Fibroblast of skin of left biceps (primary cell): ENCODE results near the gene LYRM9.
"Not testable (repeated sequence)": the region's sequence is repeated elsewhere in the genome, so short reads cannot be mapped to it uniquely, and the experiment has no call there.

Source experiments
- DNase-seq, 2 experiments: peaks; one replicate each; pipeline ENCODE4 v3.0.0-alpha.2; 2013; ENCODE audit warnings: low read depth in 2 of 2

Gene LYRM9

DNA sequence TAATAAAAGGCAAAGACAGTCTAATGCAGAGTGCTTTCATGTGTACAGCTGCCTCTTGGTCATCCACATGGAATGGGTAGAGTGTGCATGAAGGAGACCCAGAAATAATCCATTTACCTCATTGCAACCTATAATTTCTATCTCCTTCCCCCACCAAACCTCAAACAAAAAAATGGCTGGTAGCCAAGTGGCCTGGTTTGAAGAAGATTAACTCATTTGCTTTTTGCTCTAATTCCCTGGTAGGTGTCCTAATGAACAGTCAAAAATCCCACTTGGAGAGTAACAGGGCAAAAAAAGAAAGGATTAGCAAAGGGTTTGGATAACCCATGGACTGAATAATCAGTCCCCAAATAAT is 13.0 kb upstream of the LYRM9 start:
- DNase-seq = no peak

- DNase-seq = no peak
Measured at GRCh38 chr17:27905447-27906225, 12.5 kb upstream of the LYRM9 start.

DNA sequence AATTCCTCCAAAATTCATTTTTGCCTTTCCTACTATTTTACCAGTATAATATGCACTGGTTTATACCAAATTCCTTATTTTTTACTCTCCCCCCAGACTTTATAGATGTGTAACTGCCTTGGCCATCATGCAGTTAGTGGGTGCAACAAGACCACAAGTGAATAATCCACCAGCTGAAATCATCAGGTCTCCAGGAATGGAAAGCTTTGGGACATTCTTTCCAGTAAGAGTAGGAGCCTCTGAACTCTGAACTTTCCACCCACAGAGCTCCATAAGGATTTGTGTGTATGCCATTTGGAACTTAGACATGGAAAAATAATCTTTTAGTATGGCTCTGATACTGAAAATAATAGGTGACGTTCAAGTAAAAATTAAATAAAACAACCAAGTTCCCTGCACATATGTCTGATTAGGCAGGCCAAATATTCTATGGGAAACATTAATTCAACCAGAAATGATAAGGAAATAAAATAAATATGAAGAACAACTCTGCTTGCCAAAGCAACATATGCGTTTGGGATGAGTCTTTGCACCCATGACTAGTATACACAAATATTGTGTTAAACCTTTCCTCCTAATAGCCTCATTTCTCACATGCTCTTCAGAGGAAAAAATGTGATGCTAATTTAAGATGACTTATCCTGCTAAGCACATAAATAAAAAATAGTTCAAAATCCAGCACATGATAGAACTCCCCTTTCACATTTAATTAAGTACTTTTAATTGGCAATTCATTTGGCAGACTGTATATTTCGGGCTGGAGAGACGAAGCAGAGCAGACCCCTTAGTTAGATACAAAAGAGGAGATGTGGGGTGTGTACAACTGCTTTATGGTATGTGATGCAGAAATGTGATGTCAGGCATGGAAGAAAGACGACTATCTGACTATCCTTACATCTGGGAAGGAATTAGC is 11.6 kb upstream of the LYRM9 start:
- no peak for DNase-seq

GRCh38 chr17:27904114-27904513 is 10.9 kb upstream of the LYRM9 start:
- no peak for DNase-seq

DNA sequence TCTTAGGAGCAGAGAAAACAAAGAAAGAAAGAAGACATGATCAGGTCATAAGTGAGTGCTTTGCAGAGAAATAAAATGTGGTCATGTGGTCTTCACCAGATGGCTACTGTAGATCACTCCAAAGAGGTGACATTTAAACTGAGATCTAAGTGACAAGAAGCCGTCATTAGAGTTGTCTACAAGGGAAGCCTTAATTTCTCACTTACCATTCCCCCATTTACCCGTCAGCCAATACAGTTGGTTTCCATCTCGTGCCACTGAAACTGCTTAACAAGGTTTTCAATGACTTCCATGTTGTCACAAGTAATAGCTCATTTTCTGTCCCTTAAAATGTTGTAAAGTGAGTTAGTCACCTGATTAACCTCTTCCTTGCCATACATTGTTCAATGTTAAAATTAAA is 6.4 kb upstream of the LYRM9 start:
- DNase-seq = no peak

DNA sequence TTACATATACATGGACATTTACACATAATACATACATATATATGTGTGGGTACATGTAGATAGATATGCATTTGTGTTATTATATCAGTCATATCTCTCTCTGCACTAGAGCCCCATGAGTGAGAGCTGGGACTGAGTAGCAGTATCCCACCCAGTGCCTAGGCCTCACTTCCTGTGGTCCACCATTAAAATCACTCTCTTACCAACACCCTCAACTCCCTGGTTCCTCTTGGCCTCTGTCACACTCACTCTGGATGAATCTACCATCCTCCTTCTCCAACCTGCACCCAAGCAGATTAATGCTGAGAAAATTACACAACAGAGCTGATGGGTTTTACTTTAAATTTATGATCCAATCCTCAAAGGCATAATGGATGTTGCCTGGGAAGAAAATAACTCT is 4.9 kb upstream of the LYRM9 start:
- no peak for DNase-seq

GRCh38 chr17:27896701-27897100 is 3.5 kb upstream of the LYRM9 start:
- DNase-seq = no peak

DNA sequence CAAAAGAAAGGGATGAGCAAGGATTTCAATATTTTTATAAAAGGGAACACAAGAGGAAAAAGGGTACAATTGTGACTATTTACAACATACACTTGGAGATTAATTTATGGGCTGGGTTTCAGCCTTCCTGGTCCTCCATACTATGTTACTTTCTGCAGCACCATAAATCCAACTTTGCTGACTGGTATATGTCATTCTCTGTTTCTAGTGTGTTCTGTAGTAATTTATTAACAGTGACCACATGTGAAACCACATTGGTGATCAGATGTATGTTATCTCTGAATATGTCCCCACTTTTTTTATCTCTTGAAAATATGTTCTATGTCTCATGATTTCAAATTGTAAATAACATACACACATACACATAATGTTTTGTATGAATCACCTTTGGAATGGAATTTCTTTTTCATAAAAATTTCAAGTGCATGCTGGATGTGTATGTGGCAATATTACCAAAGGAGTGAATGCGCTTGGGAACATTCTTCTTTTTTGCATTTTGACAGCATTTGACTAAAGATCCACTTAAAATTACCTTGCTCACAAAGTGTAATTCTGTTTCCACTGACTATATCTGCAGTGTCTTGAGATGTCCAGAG is 2.9 kb upstream of the LYRM9 start:
- no peak for DNase-seq

DNA sequence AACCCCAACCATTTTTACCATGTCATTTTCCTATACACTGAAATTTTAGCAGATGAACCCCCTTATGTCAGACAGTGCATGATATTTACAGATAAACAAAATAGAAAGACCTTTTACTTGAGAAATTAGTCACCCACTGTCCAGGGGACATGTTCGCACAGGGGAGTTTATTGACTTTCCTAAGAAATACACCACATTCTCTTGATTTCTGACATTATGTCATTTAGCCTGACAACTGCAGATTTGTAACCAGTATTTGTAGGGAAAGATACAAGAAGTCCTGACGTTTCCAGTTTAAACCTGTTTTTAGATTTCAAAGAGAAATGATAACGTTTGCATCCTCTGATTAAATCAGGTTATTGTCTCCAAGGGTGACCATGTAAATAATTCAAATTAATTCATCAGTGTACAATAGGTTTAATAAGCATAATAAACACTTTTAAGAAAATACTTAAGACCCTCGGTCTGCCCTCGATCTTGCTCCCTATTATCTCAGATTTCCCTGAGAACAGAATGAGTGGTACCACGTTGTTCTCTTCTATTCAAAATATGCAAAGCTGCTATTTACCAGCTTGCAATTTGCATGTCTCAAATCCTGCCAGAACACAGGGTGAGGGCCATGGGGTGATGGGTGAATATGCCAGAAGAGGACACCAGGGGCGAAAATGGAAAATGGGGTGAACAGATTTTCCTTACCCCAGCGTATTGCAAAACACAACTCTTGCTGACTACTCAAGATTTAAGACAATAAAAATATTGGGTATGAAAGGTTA is 2.1 kb upstream of the LYRM9 start:
- DNase-seq = no peak

DNA sequence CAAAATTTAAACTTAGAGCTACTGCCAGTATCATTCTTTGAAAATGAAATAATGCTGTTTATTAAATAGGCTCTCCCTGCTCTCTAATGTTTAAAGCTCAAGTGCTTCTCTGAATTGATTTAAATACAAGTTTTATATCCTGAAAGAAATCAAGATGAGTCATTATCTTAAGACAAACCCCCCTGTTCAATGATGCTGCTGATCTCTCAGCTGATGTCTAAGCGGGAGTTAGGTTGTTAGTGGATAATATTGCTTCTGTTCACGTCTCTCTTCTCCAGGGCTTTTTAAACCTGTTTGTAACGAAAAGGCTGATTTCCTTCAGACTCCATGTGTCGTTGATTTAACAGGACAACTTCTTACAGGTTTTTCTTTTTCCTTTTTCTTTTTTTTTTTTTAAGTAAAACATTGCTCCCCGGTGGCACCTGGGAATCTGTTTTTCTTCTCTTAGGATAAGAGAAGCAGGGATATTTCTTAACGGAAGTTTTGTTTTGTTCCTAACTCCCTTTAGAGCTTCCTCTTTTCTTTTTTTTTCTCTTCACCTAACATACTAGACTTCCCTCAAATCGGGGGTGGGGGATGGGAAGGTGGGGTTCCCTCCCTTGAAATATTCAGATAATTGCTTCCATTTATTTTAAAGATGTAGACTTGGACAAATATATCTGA is 807 bp upstream of the LYRM9 start:
- no peak for DNase-seq

- DNase-seq = no peak
Measured at GRCh38 chr17:27892542-27892865, 661 bp downstream of the LYRM9 start.

DNA sequence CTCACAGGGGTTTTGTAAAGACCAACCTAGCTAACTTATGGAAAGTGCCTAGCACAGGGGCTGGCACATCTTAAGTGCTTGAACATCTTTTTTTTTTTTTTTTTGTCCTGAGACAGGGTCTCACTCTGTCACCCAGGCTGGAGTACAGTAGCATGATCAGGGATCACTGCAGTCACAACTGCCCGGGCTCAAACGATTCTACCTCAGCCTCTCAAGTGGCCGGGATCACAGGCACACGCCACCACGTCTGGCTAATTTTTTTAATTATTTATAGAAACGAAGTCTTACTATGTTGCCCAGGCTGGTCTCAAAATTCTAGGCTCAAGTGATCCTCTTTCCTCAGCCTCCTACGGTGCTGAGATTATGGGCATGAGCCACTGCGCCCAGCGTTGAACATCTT is 1.3 kb downstream of the LYRM9 start:
- no peak for DNase-seq

- DNase-seq = no peak
Measured at GRCh38 chr17:27889711-27890251, 3.4 kb downstream of the LYRM9 start.

DNA sequence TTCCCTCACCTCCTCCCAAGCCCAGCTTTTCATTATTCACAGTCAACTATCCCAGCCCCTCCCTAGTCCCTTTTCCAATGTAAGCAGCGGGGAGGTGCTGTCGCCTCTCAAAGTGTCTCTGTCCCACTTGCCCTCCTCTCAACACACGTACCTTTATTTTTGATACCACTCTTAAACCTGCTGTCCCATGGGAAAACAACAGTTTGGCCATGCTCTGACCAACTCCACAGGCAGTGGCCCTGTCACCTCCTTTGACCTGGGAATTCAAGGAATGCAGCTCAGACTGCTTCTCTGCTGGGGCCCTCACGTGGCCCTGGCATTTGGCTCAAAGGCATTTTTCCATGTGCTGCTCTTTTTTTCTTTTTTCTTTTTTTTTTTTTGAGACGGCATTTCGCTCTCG is 4.2 kb downstream of the LYRM9 start:
- DNase-seq = no peak

DNA sequence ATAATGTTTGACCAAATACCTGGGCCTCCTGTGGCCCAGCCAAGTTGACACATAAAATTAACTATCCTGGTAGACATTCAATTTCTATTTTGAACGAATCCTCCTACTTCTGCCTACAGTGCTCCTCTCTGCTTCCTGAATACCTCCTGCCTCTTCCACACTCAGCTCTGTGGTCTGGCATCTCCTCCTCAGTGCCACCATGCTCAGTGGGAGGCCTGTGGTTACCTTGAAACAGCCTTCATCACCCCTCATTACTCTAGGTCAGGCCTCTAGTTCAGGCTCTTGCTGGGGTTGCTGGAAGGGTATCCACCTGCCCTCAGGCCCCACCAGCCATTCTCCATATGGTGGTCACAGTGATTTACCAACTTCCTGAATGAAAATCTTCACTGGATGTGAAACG is 5.1 kb downstream of the LYRM9 start:
- DNase-seq = no peak

DNA sequence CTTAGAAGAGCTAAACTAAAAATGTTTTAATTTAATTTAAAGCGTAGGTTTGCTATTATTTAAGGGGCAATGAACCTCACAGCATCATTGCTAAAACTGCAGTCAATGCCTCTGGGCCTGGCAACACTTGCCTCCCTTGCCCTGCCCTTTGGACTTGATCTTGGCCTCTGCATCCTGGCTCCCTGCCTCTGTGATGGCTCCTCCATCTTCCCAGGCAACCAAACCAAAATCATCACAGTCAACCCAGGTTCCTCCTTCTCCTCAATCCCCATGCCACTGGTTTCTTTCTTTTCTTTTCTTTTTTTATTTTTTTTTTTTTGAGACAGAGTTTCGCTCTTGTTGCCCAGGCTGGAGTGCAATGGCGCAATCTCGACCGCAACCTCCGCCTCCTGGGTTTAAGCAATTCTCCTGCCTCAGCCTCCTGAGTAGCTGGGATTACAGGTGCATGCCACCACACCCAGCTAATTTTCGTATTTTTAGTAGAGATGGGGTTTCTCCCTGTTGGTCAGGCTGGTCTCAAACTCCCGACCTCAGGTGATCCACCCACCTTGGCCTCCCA is 6.7 kb downstream of the LYRM9 start:
- not testable (repeated sequence) for DNase-seq

DNA sequence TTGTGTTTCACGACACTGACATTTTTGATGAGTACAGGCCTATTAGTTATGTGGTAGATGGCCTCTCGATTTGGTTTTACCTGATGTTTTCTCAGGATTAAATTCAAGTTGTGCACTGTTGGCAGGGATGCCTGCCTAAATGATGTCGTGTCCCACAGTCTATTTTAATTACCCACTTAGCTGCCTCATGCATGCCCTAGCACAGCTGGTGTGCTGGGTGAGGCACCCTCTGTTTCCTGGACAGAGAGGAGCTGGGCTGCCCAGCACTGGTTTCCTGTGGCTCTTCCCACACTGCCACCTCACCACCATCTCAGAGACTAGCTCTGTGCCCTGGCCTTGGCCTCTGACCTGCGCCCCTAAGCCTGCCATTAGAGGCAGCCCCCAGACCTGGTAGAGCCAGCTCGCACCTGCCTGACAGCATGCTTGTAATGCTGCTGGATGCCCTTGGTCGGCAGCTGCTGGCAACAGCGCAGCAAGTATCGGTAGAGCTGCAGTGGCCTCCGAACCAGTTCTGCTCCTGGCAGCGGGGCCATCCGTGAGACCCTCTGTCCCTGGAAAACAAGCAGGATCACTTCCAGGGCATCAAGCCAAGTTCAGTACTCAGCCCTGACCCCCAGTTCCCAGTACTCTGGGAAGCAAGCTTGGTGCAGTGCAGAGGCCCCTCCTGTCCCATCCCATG is 10.9 kb downstream of the LYRM9 start:
- no peak for DNase-seq

GRCh38 chr17:27879987-27880608 is 13.1 kb downstream of the LYRM9 start:
- DNase-seq = peak in 1 of 2 experiments; percentile 19

- no peak for DNase-seq
Measured at GRCh38 chr17:27878776-27879562, 14.2 kb downstream of the LYRM9 start.
